CD4-positive, alpha-beta T cell treated with Interleukin-2 at 100 ng/mL for 4 hours (primary cell): ENCODE measurements around the gene MCTP1.

Experiments
- DNase-seq: peaks from one replicate; pipeline ENCODE4 v3.0.0-alpha.2; 2020; ENCODE audit warnings: low spot score

Gene MCTP1

GRCh38 chr5:94810281-94810680 lies 474.6 kb downstream of the MCTP1 start:
- no peak for DNase-seq

GRCh38 chr5:94808497-94808896 lies 476.4 kb downstream of the MCTP1 start:
- DNase-seq, result no peak

- DNase-seq, result no peak
Observed at GRCh38 chr5:94807985-94808384, 476.9 kb downstream of the MCTP1 start.

DNA sequence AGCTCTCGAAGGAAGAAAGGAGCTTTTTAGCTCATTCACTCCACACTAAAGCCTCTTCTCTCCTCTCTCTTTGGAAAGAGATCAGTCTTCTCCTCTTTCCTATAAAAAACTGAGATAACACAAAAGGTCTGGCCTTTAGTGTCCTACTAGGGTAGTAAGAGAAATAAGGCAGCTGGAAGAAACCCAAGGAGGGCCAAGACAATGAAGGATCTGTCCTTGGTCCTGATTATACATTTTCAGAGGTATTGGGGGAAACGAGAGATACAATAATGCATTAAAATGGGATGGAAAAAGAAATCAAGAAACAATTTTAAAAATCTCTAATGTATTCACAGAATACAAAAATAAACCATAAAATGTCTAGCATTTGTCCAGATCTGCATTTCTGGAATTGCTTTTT lies 482.4 kb downstream of the MCTP1 start:
- no peak for DNase-seq

- DNase-seq, result no peak
Observed at GRCh38 chr5:94796586-94796985, 488.3 kb downstream of the MCTP1 start.

DNA sequence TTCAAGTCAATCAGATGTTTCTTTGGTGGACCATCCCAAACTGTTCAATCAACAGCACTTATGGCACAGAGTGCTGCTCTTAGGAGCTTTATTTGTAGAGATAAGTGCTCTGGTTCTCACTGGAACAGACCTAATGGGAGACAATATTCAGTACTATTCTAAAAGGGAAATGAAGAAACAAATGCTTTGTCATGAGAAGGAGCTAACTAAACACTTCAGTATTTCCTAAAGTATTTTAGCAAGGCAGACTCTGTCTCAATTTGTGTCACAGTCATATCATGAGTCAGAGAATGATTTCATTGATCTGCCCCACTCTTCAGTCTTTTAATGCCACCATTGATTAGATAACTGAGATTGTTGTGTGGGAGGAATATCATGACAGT lies 491.1 kb downstream of the MCTP1 start:
- peak; percentile 27 for DNase-seq

GRCh38 chr5:94793113-94793815 lies 491.6 kb downstream of the MCTP1 start:
- peak; percentile 62 for DNase-seq

DNA sequence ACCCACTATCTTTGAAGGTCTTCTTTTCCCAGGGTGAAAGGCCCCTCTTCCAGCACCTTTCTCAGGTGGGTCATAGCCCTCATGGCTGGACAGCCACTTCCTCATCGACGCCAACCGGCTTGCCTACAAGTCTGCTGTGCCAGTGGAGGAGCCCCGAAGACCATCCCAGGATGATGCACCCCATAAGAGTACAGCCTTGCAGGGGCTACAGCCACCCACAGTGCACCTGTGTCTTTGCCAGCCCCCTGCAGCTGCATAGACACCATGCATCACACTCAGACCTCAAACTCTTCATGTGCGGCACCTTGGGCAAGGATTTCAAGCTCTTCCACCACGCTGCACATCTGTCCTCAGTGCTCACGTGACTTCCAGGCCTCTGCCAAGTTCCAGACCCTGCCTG lies 493.1 kb downstream of the MCTP1 start:
- DNase-seq, result no peak

DNA sequence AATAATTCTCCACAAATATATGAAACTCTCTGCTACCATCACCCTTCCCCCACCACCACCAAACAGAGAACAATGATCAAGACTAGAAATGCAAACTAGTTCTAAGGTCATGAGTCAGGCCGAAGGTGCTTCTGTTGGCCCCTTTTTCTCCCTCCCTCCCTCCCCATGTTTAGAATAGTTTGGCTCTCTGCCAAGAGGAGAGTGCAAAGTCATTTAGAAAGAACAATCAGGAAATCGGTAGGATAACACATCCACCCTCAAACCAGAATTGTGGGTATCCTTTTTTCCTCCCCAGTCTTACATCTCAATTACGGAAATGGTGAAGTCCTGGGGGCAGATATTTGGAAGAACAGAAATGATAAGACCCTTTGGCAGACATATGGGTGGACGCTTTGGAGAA lies 496.4 kb downstream of the MCTP1 start:
- no peak for DNase-seq

DNA sequence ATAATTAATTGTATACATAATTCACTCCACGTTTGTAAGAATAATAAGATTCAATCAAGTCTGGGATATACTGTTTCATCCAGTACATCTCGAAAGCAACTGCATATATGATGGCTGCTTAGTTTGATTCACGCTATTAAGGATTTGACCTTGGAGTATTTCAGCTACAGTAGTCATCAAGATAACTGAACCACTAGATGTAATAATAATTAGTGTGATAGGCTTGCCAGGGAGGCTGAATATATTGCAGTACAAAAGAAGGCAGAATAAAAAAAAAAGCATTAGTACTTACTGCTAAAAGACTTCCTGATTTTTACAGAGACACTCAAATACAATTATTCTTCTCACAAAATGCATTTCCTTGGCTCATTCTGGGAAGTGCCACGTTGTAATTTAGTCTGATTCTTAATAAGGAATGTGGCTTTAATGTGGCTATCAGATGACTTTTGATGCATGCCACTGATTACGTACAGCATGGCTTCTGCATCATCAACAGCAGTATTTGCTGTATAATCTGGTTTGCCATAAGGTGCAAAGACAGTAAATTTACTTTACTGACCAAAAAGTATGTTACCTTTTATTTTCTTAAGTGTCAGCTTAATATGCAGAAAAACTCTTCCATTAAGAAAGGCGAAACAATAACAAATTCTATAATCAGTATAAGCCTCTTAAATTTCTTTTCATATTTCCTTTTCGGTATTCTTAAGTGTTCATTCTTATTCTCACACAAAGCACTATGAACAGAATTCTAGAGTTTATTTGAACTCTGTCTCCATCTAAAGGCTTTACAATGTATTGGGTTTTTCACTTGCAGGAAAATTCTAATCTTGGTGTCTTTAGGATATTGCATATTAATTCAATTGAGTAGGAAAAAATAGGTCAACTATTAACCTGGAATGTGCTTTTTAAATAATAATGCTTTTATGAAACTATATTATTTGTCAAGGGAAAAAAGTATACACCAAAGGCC lies 500.1 kb downstream of the MCTP1 start:
- DNase-seq, result no peak

DNA sequence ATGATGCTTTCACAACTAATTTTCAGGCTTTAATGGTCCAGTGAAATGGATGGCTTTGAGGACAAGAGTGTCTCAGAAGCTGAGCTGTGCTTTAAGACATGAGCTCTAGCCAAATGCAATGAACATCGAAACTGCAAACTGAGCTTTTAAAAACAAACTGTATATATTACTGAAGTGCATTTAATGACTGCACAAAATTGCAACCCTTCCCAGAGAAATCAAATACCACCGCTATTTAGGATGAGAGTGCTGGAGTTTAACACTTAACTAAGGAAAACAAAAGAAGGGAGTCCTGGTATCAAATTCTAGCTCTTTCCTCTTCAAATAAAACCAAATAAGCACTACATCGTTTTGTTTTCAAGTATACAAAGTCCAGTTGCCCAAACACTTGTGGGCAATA lies 502.5 kb downstream of the MCTP1 start:
- DNase-seq, result no peak

DNA sequence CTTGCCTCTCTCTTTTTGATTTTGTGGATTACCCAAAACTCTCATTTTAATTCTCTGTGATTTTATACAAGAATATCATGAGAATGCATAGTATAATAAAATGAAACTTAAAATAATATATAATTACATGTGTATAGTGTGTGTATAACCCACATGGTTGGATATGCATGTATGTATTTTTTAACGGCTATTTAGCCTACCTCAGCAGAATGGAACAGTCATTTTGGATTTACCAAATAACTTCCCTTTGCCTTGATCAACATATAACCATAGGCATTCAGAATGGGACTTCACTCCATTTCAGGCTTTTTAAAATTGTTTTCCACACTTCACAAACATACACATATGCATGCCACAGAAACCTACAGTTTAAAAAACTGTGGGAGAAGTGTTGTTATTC lies 505.2 kb downstream of the MCTP1 start:
- DNase-seq, result no peak

DNA sequence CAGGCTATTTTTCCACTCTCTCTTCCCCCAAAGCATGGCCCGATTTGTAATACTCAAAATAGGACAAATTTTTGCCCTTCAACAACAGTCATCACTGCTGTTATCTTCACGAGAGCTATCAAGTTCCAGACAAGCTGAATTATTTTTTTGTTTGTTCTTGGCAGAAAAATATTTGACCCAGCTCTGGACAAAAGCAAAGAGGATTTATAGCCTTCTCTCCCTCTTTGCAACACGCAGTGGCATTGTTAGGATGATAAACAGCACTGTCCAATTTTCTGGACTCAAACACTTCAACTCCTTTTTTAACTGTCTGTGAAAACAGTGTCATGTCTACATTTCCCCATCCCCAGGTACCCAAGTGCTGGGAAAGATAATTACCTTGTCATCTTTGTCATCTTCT lies 506.2 kb downstream of the MCTP1 start:
- no peak for DNase-seq

- no peak for DNase-seq
Observed at GRCh38 chr5:94778299-94778698, 506.6 kb downstream of the MCTP1 start.

DNA sequence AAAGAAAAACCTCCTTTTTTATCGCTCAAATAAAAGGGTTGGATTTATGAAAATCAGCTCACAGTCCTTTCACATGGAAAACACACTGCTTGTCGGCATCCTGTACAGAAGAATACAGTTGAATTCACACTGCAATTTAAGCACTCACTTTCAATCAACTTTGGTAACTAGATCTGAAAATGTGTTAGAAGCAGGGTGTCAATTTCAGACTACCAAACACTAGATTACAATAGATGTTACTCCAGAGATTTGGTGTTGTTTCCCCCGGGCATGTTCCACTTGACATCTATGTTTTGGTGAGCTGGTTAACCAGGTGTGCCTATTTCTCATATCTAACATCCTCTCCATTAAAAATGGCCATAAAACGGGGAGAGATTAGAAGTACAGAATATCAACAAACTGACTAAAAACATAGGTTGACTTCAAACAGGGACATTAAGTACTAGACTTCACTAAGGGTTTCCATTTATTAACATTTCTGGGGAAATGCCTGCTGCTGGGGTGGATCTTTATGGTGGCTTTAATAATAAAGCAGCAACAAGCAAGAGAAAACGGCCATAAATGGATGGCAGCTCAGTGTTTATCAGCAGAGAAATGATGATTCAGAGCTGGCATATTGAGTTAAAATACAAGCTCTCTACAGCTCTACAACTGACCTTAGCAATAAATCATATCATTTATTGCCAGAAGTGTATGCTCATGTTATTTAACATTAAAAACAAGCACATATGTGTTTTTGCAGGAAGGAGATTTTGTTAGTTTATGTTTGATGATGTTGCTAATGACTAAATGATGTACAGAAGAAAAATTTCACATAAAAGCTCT lies 507.6 kb downstream of the MCTP1 start:
- no peak for DNase-seq

DNA sequence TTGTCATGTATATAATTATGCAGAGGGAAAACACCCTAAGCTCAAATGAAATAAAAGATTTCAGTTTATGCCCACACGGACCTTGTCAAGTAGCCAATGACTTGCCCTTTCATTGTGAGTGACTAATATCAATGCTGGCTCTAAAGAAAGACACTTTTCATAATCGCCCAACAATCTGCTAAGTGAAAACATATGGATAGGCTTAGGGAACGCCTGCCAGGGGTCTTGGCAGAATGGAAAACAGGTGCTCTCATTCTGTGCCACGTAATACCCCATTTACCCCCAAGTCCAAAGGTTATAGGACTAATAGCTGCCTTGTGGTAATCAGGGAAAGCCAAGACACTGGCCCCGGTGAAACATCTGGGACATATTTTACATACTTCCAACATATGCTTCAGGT lies 508.7 kb downstream of the MCTP1 start:
- DNase-seq, result no peak

DNA sequence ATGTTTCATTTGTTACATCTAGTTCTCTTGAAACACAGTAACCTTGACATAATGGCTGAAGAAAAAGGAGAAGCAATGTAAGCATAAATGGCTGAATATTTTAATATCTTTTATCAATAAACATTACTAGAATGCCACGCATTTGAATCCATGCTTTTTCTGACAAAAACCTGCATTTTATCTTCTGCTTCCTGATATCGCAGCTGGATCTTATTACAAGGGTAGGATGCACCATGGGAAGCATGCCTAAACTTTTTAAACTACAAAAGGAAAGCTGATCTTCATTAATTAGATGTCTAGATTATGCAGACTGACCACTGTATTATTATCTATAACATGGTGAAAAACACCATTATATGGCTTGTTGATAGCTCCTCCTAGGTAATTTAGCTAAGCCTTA lies 509.8 kb downstream of the MCTP1 start:
- DNase-seq, result no peak

DNA sequence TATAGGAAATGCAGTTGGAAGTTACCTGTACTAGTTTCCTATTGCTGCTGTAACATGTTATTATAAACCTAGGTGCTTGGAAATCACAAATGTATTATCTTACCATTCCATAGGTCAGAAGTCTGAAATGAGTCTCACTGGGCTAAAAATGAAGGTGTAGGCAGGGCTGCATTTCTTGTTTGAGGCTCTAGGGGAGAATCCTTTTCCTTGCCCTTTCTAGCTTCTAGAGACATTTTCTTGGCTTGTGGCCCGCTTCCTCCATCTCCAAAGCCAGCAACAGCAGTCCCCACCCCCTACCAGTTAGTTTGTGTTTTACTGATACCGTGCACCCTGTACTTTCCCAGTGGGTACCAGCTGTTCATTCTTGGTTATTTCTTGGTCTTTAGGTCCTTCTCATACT lies 513.2 kb downstream of the MCTP1 start:
- DNase-seq, result no peak

DNA sequence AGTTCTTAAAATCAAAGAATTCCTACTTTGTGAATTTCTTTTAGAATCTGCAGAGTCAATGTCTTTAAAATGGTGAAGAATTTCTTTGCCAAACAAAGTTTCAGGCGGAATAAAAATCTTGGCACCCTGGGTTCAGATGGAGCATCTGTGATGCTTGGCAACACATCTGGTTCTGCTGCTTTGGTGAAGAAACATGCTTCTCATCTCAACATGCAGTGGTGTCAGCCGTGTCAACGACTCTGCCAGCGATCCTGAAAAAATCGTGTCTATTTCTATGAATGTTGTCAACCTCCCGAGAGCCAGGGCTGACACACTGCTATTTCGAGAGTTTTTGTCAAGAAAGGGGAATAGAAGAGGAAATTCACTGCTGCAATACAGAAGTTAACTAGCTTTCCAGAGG lies 514.9 kb downstream of the MCTP1 start:
- no peak for DNase-seq

- DNase-seq, result no peak
Observed at GRCh38 chr5:94761786-94762185, 523.1 kb downstream of the MCTP1 start.

GRCh38 chr5:94761055-94761454 lies 523.8 kb downstream of the MCTP1 start:
- DNase-seq, result no peak

- no peak for DNase-seq
Observed at GRCh38 chr5:94759961-94760360, 524.9 kb downstream of the MCTP1 start.

DNA sequence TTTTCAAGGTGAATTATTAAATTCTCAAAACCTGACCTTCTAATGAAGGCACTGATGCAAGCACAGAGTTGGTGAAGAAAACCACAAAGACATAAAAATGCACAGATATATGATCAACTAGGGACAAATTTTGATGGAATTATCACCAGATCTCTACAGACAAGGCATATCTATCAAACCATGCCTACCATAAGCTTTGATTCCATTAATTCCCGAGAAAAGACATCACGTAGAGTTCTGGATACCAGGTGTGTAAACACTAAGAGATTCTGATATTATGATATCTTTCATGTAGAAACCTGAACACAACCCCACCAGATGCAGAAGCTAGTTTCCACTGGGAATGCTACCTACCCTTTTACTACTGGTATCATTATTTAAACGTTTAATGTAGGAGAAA lies 525.9 kb downstream of the MCTP1 start:
- DNase-seq, result no peak
